Stimulated activated naive CD8-positive, alpha-beta T cell treated with anti-CD3 and anti-CD28 coated beads, Interleukin-15, Interleukin-2, amounts not matched to agents 100 ng/mL and 50 ng/mL, for 24 hours (primary cell): ENCODE data around the gene VDAC2.
"Not testable (repeated sequence)": the region's sequence is repeated elsewhere in the genome, so short reads cannot be mapped to it uniquely, and the experiment has no call there.

ENCODE experiments used
- H3K27ac Mint-ChIP-seq: one replicate; pipeline ENCODE4 v1.8.0; 2021; ENCODE audit warnings: mild to moderate bottlenecking, mixed read lengths
- H3K27me3 Mint-ChIP-seq: one replicate; pipeline ENCODE4 v1.8.0; 2021; ENCODE audit warnings: mixed read lengths
- H3K36me3 Mint-ChIP-seq: one replicate; pipeline ENCODE4 v1.8.0; 2021; ENCODE audit warnings: low read depth, mixed read lengths
- H3K4me1 Mint-ChIP-seq: one replicate; pipeline ENCODE4 v1.8.0; 2021; ENCODE audit warnings: low read depth, mixed read lengths
- H3K4me3 Mint-ChIP-seq: one replicate; pipeline ENCODE4 v1.8.0; 2021; ENCODE audit warnings: mild to moderate bottlenecking, mixed read lengths
- H3K9me3 Mint-ChIP-seq: one replicate; pipeline ENCODE4 v1.8.0; 2021; ENCODE audit warnings: mixed read lengths

The VDAC2 gene

DNA sequence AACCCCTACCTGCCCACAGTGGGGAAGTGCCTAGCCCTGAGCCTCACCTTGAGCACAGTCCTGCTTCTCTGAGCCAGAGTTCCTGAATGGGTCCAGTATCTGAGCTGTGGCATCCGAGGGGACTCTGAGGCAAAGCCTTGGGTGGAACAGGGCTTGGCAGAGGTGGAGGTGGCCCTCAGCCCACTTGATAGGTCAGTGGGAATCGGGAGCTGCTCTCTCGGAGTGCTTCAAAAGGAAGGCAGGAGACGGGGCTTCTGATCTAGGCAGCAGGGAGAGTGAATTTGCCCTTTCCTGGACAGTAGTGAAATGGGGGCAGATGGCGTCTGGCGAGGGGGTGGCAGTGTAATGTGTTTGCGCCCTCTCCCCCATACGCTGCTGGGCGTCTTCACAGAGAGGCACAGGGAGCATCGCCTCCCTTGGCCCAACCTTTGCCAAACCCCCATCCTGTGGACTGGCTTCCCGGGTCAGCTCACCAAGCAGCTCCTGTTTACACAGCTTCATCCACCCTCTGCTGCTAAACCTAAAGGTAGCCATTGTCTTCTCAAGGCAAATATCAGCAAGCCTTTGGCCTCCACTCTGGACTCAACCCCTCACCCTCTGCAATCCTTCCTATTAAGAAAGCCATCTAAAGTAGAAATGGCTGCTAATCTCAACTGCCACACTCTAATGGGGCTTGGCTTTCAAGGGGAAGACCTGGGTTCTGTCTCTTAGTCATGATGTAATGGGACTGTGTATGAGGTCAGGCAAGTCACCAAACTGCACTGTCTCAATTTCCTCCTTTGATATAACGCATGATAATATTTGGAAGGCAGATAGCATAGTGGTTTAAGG, 21.1 kb upstream of the VDAC2 start:
- H3K9me3 Mint-ChIP-seq: no peaks in the 10 kb centered on the region
- no peak overlapping the region for H3K27ac Mint-ChIP-seq
- H3K27me3 Mint-ChIP-seq: no peaks in the 10 kb centered on the region
- H3K4me1 Mint-ChIP-seq: peaks cover 10% of the 10 kb centered on the region
- peaks cover 4% of the 10 kb centered on the region for H3K36me3 Mint-ChIP-seq
- no peak overlapping the region for H3K4me3 Mint-ChIP-seq

DNA sequence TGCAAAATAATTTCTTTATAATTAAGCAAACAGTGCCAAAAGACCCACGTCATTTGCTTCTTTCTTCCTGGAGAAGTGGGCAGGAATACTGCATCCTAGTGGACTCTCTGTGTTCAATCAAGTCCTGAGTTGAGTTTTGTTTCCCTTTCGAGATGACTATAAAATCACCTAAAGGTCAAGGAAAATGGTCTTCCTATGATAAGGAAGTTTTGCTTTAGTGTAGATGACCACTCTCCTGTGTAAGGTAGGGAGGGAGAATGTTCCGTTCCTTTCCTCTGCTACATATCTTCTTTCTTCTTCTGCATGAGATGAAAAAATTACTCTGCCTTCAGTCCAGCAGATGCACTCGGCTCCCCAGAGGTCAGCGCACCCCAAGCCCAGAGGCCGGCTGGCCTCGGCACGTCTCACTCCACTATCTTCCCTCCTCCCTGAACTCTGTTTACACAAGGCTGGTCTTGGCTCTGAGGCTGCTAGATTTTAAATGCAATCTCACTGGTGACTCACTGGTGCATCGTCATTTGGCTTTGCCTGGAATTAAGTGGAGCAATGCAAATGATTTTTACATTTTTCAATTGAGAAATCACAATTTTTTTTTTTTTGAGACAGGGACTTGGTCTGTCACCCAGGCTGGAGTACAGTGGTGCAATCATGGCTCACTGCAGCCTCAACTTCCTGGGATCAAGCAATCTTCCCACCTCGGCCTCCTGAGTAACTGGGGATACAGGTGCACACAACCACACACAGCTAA, 18.6 kb upstream of the VDAC2 start:
- Mint-ChIP-seq H3K4me1 (peaks cover 10% of the 10 kb centered on the region), H3K9me3 (no peaks in the 10 kb centered on the region), H3K4me3 (no peak overlapping the region), H3K27ac (no peak overlapping the region), H3K27me3 (no peaks in the 10 kb centered on the region), H3K36me3 (peaks cover 4% of the 10 kb centered on the region)

DNA sequence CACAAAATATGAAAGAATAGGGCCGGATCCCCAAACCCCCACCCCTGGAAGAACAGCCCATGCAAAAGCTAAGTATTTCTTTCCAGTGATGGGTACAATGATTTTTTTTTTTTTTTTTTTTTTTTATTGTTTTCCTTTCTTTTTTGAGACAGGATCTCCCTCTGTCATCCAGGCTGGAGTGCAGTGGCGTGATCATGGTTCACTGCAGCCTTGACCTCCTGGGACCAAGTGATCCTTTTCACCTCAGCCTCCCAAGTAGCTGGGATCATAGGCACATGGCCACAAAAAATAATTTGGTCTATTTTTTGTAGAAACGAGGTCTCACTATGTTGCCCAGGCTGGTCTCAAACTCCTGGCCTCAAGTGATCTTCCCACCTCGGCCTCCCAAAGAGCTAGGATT, 16.0 kb upstream of the VDAC2 start:
- not testable (repeated sequence) for H3K4me1 Mint-ChIP-seq, H3K36me3 Mint-ChIP-seq, H3K27me3 Mint-ChIP-seq, H3K27ac Mint-ChIP-seq, H3K4me3 Mint-ChIP-seq, H3K9me3 Mint-ChIP-seq

DNA sequence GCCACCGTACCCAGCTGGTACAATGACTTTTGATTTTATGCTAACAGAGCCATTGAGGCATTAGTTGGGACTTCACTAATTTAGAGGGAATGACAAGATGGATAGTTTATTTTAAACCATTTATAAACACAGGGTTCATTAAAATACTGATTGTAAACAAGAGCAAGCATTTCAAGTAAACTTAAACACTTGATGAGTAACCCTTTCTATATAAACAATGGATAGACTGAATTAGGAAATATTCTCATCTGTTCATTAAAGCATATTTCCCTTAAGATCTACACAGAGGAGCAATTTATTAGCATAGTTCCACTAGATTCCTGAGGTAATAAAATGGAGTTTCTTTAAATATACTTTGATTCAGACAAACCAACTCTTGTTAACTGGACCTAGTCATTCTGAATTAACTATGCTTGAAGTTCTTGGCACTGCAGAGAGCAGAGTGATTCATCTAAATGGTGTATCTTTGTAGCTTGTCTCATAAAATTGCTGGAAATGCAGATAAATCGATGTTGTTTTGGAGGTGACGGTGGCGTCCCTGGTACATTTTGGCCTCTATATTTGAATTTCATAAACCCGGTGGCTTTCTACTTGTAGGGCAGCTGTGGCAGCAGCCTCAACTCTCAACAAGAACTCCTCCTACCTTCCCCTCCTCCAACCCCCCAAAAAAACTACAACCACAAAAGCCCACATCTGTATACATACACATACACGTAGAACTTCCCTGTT, 15.4 kb upstream of the VDAC2 start:
- Mint-ChIP-seq H3K4me1 (no peaks in the 10 kb centered on the region), H3K27ac (no peak overlapping the region), H3K9me3 (no peaks in the 10 kb centered on the region), H3K27me3 (no peaks in the 10 kb centered on the region), H3K4me3 (no peak overlapping the region), H3K36me3 (peaks cover 4% of the 10 kb centered on the region)

DNA sequence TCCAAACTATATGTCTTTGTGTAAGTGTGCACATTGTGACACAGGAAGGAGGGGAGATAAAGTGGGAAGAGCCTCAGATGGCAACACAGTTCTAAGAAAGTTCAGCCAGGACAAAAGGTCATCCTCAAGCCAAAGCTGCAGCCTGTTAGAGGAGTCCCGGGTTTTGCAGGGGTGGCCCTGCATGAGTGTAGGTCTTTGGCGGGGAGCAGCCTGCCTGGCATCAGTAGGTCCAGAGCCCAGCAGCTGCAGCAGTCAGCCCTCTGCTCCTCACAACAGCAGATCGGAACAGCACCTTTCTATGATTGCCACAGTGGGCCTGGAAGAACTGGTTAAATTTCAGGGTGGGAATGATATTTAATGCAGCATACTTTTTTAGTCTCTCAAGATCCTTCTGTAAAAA, 13.5 kb upstream of the VDAC2 start:
- H3K27ac Mint-ChIP-seq: peak overlapping the region; percentile 21
- no peaks in the 10 kb centered on the region for H3K4me1 Mint-ChIP-seq
- peaks cover under 1% of the 10 kb centered on the region for H3K36me3 Mint-ChIP-seq
- no peak overlapping the region for H3K4me3 Mint-ChIP-seq
- no peaks in the 10 kb centered on the region for H3K27me3 Mint-ChIP-seq
- no peaks in the 10 kb centered on the region for H3K9me3 Mint-ChIP-seq

DNA sequence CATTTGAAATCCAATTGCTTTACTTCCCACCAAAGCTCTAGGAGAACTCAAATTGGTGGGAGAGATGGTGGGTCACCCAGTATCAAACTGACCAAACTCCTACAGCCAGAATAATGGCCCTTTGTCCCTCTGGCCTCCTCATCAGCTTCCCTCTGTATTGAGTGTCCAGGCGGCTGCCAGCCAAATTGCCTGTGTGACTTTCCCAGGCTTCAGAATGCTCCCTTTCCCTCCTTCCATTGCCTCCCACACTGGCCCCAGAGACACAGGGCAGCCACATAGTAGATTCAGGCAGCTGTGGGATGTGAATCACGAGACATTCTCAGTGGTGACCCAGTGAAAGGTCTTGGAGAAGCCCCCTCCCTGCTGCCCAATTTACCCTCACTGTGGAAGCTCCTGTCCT, 12.7 kb upstream of the VDAC2 start:
- H3K27ac Mint-ChIP-seq: no peak overlapping the region
- H3K36me3 Mint-ChIP-seq: no peaks in the 10 kb centered on the region
- H3K27me3 Mint-ChIP-seq: no peaks in the 10 kb centered on the region
- no peak overlapping the region for H3K4me3 Mint-ChIP-seq
- H3K4me1 Mint-ChIP-seq: no peaks in the 10 kb centered on the region
- no peaks in the 10 kb centered on the region for H3K9me3 Mint-ChIP-seq

DNA sequence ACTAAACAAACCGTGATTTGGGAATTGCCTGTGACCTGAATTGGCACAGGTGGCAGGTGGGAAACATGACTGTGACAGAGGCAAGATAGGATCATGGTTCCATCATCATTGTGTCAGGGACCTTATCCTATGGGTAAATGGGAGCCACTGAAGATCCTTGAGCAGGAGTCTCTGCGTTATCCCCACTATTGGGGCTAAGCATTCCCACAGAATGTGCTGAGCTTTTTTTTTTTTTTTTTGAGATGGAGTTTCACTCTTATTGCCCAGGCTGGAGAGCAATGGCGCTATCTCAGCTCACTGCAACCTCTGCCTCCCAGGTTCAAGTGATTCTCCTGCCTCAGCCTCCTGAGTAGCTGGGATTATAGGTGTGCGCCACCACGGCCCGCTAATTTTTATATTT, 10.6 kb upstream of the VDAC2 start:
- not testable (repeated sequence) for H3K27ac Mint-ChIP-seq, H3K4me1 Mint-ChIP-seq, H3K4me3 Mint-ChIP-seq, H3K9me3 Mint-ChIP-seq, H3K36me3 Mint-ChIP-seq, H3K27me3 Mint-ChIP-seq

DNA sequence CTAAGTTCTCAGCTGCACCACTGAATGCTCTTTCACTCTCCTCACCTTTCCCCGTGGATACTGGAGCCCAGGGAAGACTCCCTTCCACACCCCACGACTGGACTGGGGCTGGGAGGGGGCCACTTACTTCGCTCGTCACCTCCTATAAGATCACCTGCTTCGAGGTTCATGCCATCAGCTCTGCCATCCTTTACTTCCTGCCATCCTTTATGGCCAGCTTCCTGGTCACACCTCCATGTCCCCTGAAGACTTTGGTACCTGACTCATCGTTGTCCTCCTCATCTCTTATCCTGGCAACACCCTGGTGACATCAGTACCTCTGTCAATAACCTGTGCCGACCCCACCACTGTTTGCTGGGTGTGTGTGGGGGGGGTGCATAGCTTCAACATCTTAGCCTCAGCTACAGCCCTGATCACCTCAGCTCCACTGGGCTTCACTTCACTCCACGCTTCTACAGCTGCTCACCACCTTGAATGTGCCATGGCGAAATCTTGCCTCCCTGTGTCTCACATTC, 8.7 kb upstream of the VDAC2 start:
- Mint-ChIP-seq H3K36me3 (no peaks in the 10 kb centered on the region), H3K9me3 (no peaks in the 10 kb centered on the region), H3K27me3 (no peaks in the 10 kb centered on the region), H3K4me1 (no peaks in the 10 kb centered on the region), H3K27ac (no peak overlapping the region), H3K4me3 (no peak overlapping the region)

DNA sequence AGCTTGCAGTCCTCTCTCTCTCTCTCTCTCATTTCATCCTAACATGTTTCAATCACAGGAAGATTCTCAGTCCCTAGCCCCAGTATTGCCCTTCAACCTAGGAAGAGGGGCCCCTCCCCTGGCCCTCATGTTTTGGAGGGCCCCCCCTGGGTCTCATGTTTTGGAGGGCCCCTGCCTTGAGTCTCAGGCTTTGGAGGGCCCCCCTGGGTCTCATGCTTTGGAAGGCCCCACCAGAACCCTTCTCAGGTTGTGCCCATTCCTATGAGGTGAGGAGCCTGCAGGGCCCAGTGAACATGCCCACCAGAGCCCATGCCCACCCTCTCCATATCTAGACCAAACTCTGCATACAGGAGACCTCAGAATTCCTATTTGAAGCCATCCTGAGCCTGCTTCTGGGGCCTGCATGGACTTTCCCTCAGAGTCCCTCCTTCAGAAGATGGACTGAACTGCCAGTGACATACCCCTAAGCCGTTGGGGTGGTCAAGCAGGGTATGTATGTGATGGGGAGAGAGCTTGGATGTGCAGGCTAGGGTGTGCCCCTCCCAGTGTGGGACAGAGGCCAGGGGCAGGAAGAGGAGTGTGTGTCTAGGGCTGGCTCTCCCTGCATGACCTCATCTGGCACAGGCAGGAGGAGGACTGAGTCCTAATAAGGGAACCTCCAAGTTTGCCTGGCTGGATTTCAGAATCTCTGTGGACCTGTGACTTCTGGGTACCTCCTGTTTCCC, 8.1 kb upstream of the VDAC2 start:
- no peaks in the 10 kb centered on the region for H3K27me3 Mint-ChIP-seq
- H3K4me3 Mint-ChIP-seq: no peak overlapping the region
- H3K4me1 Mint-ChIP-seq: no peaks in the 10 kb centered on the region
- H3K9me3 Mint-ChIP-seq: no peaks in the 10 kb centered on the region
- H3K36me3 Mint-ChIP-seq: no peaks in the 10 kb centered on the region
- H3K27ac Mint-ChIP-seq: no peak overlapping the region

DNA sequence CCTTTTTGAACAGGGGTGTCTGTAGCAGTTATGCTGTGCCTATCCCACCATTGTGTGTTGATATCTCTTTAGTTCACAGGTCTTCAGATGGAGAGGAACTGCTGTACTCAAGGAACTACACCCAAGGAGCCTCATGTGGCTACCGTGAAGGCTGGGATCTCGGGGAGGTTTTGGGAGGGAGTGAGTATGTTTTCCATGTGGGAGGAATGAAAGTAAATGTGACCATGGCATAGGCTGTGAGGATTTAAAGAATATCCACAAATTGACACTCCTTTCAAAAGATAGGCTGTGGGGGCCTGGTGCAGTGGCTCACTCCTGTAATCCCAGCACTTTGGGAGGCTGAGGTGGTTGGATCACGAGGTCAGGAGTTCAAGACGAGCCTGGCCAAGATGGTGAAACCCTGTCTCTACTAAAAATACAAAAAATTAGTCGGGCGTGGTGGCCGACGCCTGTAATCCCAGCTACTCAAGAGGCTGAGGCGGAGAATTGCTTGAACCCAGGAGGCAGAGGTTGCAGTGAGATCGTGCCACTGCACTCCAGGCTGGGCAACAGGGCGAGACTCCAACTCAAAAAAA, 7.5 kb upstream of the VDAC2 start:
- H3K4me1 Mint-ChIP-seq, H3K9me3 Mint-ChIP-seq, H3K27ac Mint-ChIP-seq, H3K27me3 Mint-ChIP-seq, H3K4me3 Mint-ChIP-seq, H3K36me3 Mint-ChIP-seq: not testable (repeated sequence)

DNA sequence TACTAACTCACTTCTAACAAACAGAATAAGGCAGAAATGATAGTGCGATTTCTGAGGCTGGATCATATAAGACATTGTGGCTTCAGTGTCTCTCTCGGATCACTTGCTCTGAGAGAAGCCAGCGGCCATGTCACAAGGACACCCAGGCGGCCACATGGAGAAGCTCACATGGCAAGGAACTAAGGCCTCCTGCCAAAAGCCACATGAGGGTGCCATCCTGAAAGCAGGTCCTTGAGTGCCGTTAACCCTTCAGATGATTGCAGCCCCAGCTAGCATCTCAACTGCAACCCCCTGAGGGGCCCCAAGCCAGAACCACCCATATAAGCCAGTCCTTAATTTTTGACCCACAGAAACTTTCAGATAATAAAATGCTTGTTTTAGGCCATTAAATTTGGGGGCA, 6.9 kb upstream of the VDAC2 start:
- H3K9me3 Mint-ChIP-seq: no peaks in the 10 kb centered on the region
- no peak overlapping the region for H3K27ac Mint-ChIP-seq

DNA sequence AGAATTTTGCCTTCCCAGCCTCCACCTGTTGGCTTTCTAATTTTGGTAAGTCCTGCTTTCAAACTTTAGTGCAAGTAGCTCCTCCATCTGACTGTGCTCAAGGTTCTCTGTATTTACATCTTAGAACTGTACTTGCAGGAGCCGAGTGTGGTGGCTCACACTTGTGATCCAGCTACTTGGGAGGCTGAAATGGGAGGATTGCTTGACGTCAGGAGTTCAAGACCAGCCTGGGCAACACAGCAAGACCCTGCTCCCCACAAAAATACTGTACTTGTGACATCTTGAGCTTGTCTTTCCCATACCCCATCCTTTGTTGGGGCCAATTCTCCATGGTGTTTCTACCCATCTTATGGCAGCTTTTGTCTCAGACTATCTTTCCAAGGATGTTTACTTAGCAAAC, 4.7 kb upstream of the VDAC2 start:
- Mint-ChIP-seq H3K9me3 (no peaks in the 10 kb centered on the region), H3K36me3 (no peaks in the 10 kb centered on the region), H3K4me3 (no peak overlapping the region), H3K4me1 (peaks cover 19% of the 10 kb centered on the region), H3K27ac (no peak overlapping the region), H3K27me3 (no peaks in the 10 kb centered on the region)

More for the DNA sequence above, 6.9 kb upstream of the VDAC2 start:
- H3K36me3 Mint-ChIP-seq: no peaks in the 10 kb centered on the region
- H3K4me1 Mint-ChIP-seq: peaks cover 9% of the 10 kb centered on the region
- H3K27me3 Mint-ChIP-seq: no peaks in the 10 kb centered on the region
- H3K4me3 Mint-ChIP-seq: no peak overlapping the region

DNA sequence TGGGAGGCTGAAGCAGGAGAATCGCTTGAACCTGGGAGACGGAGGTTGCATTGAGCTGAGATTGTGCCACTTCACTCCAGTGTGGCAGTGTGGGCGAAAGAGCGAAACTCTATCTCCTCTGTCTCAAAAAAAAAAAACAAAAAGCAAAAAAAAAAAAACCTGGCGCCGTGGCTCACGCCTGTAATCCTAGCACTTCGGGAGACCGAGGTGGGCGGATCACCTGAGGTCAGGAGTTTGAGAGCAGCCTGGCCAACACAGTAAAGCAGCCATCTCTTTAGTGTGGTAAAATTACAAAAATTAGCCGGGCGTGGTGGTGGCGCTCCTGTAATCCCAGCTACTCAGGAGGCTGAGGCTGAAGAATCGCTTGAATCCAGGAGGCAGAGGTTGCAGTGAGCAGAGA, 4.0 kb upstream of the VDAC2 start:
- not testable (repeated sequence) for H3K9me3 Mint-ChIP-seq, H3K36me3 Mint-ChIP-seq, H3K27me3 Mint-ChIP-seq, H3K4me3 Mint-ChIP-seq, H3K27ac Mint-ChIP-seq
- H3K4me1 Mint-ChIP-seq: peaks cover 22% of the 10 kb centered on the region

DNA sequence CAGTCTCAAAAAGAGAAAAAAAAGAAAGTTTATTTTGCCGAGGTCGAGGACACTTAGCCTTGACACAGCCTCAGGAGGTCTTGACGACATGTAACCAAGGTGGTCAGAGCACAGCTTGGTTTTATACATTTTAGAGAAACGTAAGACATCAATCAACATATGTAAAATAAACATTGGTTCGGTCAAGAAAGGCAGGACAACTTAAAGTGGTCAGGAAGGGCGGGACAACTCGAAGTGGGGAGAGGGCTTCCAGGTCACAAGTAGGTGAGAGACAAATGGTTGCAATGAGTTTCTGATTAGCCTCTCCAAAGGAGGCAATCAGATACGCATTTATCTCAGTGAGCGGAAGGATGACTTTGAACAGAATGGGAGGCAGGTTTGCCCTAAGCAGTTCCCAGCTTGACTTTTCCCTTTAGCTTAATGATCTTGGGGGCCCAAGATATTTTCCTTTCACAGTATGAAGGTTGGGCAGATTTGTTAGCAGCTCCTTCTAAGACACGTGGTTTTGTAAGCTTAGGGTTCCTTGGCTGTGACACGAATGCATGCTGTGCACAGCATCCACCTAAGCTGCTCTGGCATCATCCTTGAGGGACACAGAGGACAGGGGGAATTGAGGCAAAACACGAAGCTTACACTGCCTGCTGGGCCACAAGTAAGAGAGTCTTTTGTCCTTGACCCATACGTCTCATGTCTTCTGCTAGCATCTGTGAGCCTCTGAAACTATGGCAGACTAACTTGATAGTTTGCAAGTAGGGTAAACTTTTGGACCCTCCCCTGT, 3.3 kb upstream of the VDAC2 start:
- H3K4me3 Mint-ChIP-seq: no peak overlapping the region
- peaks cover 29% of the 10 kb centered on the region for H3K4me1 Mint-ChIP-seq
- H3K36me3 Mint-ChIP-seq: peaks cover 12% of the 10 kb centered on the region
- no peaks in the 10 kb centered on the region for H3K27me3 Mint-ChIP-seq
- H3K27ac Mint-ChIP-seq: no peak overlapping the region
- no peaks in the 10 kb centered on the region for H3K9me3 Mint-ChIP-seq
